GM12864 (cell line): ENCODE results near the gene PLP2.

Source experiments
- DNase-seq: peaks from one replicate; pipeline ENCODE4 v3.0.0-alpha.2; 2011; ENCODE audit warnings: low read depth
- H3K4me3 ChIP-seq: 2 replicates; pipeline ENCODE4 v1.5.1; 2011; ENCODE audit warnings: mild to moderate bottlenecking, low read depth, low read length, control low read depth
- TF ChIP-seq, protein P1 (sequence below): IDR thresholded peaks from 2 replicates; pipeline ENCODE4 v1.5.1; 2011; ENCODE audit warnings: low read depth, mild to moderate bottlenecking, moderate library complexity, low read length, control low read depth, inconsistent platforms; ENCODE audit errors: missing control alignments

The PLP2 gene

DNA sequence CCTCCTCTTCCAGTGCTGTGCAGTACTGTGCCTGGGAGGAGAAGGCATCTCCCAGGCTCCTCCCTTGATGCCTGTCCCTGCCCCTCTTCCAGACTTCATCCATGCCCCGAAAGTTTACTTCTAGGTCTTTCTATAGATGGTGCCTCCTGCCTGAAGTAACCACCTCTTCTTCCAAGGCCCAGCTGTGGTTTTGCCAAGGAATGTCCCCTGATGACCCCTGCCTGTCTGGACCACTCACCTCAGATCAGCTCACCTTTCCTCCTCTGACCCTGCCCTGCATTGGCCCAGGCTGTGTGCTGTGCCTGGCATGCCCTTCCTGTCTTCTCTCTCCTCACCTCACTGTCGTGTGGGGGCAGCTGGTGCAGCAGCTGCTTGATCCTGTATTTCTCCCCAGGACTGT, 7.7 kb downstream of the PLP2 start:
- TF ChIP-seq, protein P1, sequence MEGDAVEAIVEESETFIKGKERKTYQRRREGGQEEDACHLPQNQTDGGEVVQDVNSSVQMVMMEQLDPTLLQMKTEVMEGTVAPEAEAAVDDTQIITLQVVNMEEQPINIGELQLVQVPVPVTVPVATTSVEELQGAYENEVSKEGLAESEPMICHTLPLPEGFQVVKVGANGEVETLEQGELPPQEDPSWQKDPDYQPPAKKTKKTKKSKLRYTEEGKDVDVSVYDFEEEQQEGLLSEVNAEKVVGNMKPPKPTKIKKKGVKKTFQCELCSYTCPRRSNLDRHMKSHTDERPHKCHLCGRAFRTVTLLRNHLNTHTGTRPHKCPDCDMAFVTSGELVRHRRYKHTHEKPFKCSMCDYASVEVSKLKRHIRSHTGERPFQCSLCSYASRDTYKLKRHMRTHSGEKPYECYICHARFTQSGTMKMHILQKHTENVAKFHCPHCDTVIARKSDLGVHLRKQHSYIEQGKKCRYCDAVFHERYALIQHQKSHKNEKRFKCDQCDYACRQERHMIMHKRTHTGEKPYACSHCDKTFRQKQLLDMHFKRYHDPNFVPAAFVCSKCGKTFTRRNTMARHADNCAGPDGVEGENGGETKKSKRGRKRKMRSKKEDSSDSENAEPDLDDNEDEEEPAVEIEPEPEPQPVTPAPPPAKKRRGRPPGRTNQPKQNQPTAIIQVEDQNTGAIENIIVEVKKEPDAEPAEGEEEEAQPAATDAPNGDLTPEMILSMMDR = no peak
- no peak overlapping the region for H3K4me3 ChIP-seq
- DNase-seq = no peak

DNA sequence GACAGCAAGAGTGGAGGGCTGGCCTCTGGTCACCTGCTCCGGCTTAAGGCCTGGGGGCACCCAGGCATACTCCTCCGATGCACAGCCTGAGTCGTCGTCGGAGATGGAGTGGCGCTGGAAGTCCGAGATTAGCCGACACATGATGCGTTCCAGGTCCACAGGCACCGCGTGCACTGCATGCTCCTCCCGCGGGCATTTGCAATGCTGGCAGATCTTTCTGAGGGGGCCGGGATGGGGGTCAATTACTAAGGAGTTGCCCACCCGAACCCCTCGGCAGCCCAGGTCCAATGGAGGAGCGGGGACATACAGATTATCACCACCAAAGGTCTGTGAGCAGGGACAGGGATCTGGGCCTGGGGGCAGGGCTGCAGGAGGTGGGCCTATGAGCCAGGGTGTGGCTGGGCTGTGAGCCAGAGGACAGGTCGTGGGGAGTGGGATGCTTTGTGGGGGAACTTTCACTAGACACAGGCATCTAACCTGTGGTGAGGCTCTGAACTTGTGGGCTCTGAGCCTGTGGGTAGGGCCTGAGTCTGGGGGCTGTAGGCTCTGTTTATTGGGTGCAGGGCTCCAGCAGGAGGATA, 12.1 kb downstream of the PLP2 start:
- TF ChIP-seq, protein P1 = no peak
- DNase-seq = no peak
- no peak overlapping the region for H3K4me3 ChIP-seq

DNA sequence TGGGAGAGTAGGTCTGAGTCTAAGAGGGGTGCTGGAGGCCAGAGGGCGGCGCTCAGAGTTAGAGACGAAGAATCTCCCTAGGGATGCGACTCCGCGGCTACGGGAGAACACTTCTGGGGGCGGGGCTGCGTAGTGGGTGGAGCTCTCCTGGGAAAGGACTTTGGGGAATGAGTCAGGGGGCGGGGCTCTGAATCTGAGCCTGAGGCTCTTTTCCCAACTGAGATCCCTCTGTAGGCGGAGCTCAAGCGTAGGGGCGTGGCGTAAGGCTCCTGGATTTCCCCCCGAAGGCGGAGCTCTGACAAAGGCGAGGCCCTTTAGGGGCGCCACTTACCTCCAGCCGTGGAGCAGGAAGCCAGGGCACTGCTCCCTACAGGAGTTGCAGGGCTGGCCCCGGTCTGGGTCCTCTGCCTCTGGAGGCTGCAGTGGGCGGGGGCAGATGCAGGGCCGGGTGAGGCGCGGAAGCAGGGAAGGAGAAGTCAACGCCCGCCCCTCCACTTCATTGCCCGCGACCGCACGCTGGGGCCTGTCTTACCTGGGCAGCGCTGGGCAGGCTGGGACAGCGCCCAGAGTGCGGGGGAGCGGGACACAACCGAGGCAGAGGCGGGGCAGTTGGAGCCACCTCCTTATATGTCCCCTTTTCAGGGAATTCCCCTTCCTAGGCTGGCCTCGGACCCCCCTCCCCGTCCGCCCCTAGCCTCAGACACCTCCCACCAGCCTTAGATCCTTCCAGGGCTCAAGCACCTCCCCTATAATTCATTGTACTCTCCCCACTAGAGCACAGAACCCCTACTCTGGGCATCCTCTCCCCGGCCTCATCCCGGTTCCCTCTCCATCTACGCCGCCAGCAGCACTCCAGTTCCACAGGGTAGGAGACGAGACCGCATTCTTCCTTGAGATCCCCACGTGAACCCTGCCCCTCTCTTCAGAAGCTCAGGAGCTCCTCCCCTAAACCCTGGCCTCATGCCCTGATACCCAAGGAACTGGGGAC, 12.9 kb downstream of the PLP2 start:
- TF ChIP-seq, protein P1 = no peak
- no peak for DNase-seq
- peak overlapping the region; percentile 86 for H3K4me3 ChIP-seq

DNA sequence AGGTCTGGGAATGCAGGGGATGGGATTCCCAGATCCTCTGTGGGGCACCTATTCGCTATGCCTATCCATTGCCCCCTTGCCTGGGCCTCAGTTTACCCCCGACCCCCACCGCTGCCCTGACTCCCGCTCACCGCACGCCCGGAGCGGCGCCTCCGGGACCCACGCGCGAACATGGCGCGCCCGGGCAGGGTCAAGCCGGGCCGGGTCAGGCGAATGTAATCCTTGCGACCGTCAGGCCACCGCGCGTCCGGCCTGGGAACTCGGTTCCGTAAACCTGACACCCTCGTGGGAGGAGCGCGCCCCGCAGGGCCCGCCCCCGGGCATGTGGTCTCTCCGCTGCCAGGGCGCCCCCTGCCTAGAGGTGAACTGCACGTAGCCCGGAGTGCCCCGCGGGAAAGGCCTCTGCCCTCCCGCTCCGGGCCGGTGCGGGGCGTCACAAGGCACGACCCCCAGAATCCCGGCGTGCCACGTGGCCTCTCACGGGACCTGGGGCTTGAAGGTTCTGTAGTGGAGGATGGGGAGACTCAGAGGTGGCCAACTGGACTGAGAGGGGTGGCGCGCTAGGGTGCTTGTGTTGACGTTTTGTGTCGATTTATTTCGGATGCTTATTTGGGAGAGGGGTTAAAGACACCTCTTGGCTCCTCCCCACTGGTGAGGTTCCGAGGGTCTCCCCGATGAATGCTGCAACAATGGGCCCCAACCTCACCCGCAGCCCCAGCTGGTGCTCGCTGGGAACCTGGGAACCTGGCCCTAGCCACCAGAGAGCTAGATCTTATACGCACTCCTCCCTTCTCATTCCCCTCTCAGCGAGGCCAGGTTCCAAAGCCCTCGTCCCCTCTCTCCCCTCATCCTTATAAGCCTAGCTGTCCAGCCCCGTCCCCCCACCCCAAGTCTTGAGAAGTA, 14.7 kb downstream of the PLP2 start, which contains the start of gene PRICKLE3:
TSS of gene PRICKLE3 (minus strand) at position 249 of the 903 bp plus-strand sequence. CDS start at position 173, 76 bp downstream.
- TF ChIP-seq, protein P1 = peak; percentile 45
- no peak for DNase-seq
- peak within 1 kb of the TSS; percentile 86 for H3K4me3 ChIP-seq

DNA sequence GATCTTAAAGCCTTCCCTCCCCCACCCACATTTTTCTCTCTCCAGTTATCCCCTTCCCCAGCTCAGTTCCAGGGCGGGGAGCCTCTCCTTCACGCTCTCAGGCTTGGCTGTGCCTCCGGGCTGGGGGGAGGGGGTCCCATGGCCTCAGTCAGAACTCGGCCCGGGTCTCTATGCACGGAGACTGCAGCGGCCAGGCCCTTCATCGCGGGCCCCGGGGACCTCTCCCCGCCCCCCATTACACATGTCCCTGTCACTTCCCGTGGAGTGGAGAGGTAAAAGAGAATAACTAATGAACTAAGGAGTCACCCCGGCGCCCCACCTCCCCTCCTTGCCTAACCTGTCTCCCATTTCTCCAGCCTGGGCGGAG, 15.3 kb downstream of the PLP2 start:
- no peak for DNase-seq
- no peak overlapping the region for H3K4me3 ChIP-seq
- TF ChIP-seq, protein P1 = no peak

DNA sequence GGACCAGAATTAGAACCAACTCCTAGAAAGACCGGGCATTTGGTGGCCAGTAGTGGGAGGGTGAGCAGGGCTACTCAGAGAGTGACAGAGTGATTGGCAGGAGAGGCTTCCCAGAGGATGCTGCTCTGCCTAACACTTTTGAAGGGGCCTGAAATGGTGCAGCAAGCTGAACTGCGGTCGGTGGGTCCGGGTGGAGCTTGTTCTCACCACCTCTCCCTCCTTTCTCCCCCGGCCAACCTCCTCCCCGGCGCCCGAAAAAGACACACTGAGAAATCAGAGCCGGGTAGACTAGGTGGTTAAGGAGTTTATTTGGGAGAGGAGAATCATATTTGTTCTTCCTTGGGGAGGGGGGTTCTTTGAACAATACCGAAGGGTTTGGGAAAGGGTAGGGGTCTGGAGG, 15.8 kb downstream of the PLP2 start:
- no peak for DNase-seq
- no peak overlapping the region for H3K4me3 ChIP-seq
- TF ChIP-seq, protein P1 = no peak
